DOHH2 (cell line): ENCODE measurements around the gene KCNK7.
A peak's percentile ranks its signal among the peaks of the same experiment; 100 is the strongest.

Experiments used
- H3F3A ChIP-seq: fragments of 200-600 bp; sonication (generic), shearing (Covaris generic); 2 replicates; pipeline ENCODE4 v1.6.0; 2016; ENCODE audit warnings: antibody characterized with exemption, mild to moderate bottlenecking; ENCODE audit not compliant: control insufficient read depth, insufficient read depth
- H3K27ac ChIP-seq: fragments of 200-600 bp; sonication (generic); 2 replicates; pipeline ENCODE4 v1.5.1; 2014; ENCODE audit warnings: low read depth, mild to moderate bottlenecking, low read length, moderate library complexity
- H3K27me3 ChIP-seq: fragments of 200-600 bp; sonication (generic); 2 replicates; pipeline ENCODE4 v1.6.1; 2014; ENCODE audit warnings: mild to moderate bottlenecking, low read length, mixed read lengths; ENCODE audit not compliant: control insufficient read depth
- H3K36me3 ChIP-seq: fragments of 200-600 bp; sonication (generic); 2 replicates; pipeline ENCODE4 v1.6.1; 2014; ENCODE audit warnings: mild to moderate bottlenecking, low read length, moderate library complexity, mixed read lengths; ENCODE audit not compliant: control insufficient read depth
- H3K4me1 ChIP-seq: fragments of 200-600 bp; sonication (generic); 2 replicates; pipeline ENCODE4 v1.6.1; 2014; ENCODE audit warnings: mild to moderate bottlenecking, low read length, mixed read lengths; ENCODE audit not compliant: control insufficient read depth
- H3K4me2 ChIP-seq: fragments of 200-600 bp; sonication (generic); 2 replicates; pipeline ENCODE4 v1.6.0; 2014; ENCODE audit warnings: mild to moderate bottlenecking, low read length, moderate library complexity
- H3K4me3 ChIP-seq: fragments of 200-600 bp; sonication (generic); 2 replicates; pipeline ENCODE4 v1.5.1; 2014; ENCODE audit warnings: mild to moderate bottlenecking, low read length, mixed read lengths
- H3K79me2 ChIP-seq: fragments of 200-600 bp; sonication (generic); 2 replicates; pipeline ENCODE4 v1.6.1; 2014; ENCODE audit warnings: mild to moderate bottlenecking, low read length, mixed read lengths; ENCODE audit not compliant: control insufficient read depth
- H3K9me2 ChIP-seq: fragments of 200-600 bp; sonication (generic); replicated peaks from 2 replicates; pipeline ENCODE4 v1.6.1; 2014; ENCODE audit warnings: mild to moderate bottlenecking, low read length, mixed read lengths; ENCODE audit not compliant: control insufficient read depth
- H3K9me3 ChIP-seq: fragments of 200-600 bp; sonication (generic); 2 replicates; pipeline ENCODE4 v1.6.1; 2014; ENCODE audit warnings: antibody characterized with exemption, low read length, mixed read lengths; ENCODE audit not compliant: control insufficient read depth, insufficient read depth
- H4K20me1 ChIP-seq: fragments of 200-600 bp; sonication (generic); 2 replicates; pipeline ENCODE4 v1.6.0; 2014; ENCODE audit warnings: low read depth, mild to moderate bottlenecking, antibody characterized with exemption, low read length, moderate library complexity; ENCODE audit not compliant: control insufficient read depth, insufficient read depth
- CTCF ChIP-seq: fragments of 200-600 bp; sonication (generic); IDR thresholded peaks from one replicate; pipeline ENCODE4 v1.5.1; 2014; ENCODE audit warnings: antibody characterized with exemption, mild to moderate bottlenecking, low read depth, low read length; ENCODE audit not compliant: poor library complexity, severe bottlenecking
- EZH2phosphoT487 ChIP-seq: fragments of 200-600 bp; sonication (generic); IDR thresholded peaks from 2 replicates; pipeline ENCODE4 v1.6.1; 2017; ENCODE audit warnings: borderline replicate concordance, mild to moderate bottlenecking, antibody characterized with exemption, low read length, moderate library complexity, mixed read lengths

KCNK7 gene

GRCh38 chr11:65636108-65637031 lies 40.8 kb upstream of the KCNK7 start:
- Histone ChIP-seq H3K4me1 (peaks cover 45% of the 10 kb centered on the region), H3K27me3 (no peaks in the 10 kb centered on the region), H3K9me2 (no peaks in the 10 kb centered on the region), H3K27ac (no peak overlapping the region), H4K20me1 (no peaks in the 10 kb centered on the region), H3K4me2 (0 out of 2 replicates have a peak overlapping the region, but pooled peaks have one; percentile 100), H3K36me3 (peaks cover 75% of the 10 kb centered on the region), H3F3A (peaks cover 28% of the 10 kb centered on the region), H3K9me3 (no peaks in the 10 kb centered on the region), H3K4me3 (no peak overlapping the region), H3K79me2 (peaks cover 25% of the 10 kb centered on the region)
- TF ChIP-seq CTCF: no peak
- no peak for TF ChIP-seq EZH2phosphoT487

DNA sequence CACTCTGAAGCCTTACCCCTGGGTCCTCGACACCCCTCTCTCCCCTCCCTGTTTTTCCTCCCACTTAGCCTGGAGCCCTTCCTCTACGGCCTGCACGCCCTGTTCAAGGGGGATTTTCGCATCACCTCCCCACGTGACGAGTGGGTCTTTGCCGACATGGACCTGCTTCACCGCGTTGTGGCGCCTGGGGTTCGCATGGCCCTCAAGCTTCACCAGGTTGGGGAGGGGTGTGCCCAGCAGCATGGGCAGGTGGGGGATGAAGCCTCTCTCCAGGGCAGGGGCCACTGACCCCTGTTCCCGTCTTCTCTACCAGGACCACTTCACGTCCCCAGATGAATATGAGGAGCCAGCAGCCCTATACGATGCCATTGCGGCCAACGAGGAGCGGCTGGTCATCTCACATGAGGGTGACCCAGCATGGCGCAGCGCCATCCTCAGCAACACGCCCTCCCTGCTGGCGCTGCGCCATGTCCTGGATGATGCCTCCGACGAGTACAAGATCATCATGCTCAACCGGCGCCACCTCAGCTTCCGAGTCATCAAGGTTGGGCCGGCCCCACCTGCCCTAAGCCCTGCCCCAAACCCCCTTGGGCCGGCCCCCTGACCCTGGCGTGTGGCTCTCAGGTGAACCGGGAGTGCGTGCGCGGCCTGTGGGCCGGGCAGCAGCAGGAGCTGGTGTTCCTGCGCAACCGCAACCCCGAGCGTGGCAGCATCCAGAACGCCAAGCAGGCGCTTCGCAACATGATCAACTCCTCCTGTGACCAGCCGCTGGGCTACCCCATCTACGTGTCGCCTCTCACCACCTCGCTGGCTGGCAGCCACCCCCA lies 39.5 kb upstream of the KCNK7 start:
- no peaks in the 10 kb centered on the region for H3K9me3 ChIP-seq
- peaks cover 28% of the 10 kb centered on the region for H3F3A ChIP-seq
- no peak for TF ChIP-seq EZH2phosphoT487
- no peak for TF ChIP-seq CTCF
- peaks cover 74% of the 10 kb centered on the region for H3K36me3 ChIP-seq
- H3K4me3 ChIP-seq: no peak overlapping the region
- no peak overlapping the region for H3K4me2 ChIP-seq
- peaks cover 32% of the 10 kb centered on the region for H3K4me1 ChIP-seq
- no peaks in the 10 kb centered on the region for H3K27me3 ChIP-seq
- H4K20me1 ChIP-seq: no peaks in the 10 kb centered on the region
- no peak overlapping the region for H3K27ac ChIP-seq
- peaks cover 13% of the 10 kb centered on the region for H3K79me2 ChIP-seq
- H3K9me2 ChIP-seq: no peaks in the 10 kb centered on the region

GRCh38 chr11:65634440-65634839 lies 38.8 kb upstream of the KCNK7 start:
- peaks cover 22% of the 10 kb centered on the region for H3F3A ChIP-seq
- H3K36me3 ChIP-seq: peaks cover 76% of the 10 kb centered on the region
- H3K9me3 ChIP-seq: no peaks in the 10 kb centered on the region
- peaks cover 9% of the 10 kb centered on the region for H3K79me2 ChIP-seq
- peaks cover 25% of the 10 kb centered on the region for H3K4me1 ChIP-seq
- H3K27me3 ChIP-seq: no peaks in the 10 kb centered on the region
- H3K4me2 ChIP-seq: no peak overlapping the region
- no peaks in the 10 kb centered on the region for H4K20me1 ChIP-seq
- no peaks in the 10 kb centered on the region for H3K9me2 ChIP-seq
- TF ChIP-seq EZH2phosphoT487 (no peak), CTCF (no peak)
- H3K4me3 ChIP-seq: no peak overlapping the region
- no peak overlapping the region for H3K27ac ChIP-seq
